K562 (cell line): ENCODE measurements around the gene LRP1-AS. TPM values are rescaled to one million over a fixed set of nuclear protein-coding genes. Genes with fewer than 3 reads are reported as not detected.

ENCODE experiments used
- BCOR ChIP-seq: fragments of 450-650 bp; IDR thresholded peaks from 2 replicates; pipeline ENCODE4 v1.6.1; 2016
- BMI1 ChIP-seq: fragments of 150-350 bp; IDR thresholded peaks from 2 replicates; pipeline ENCODE4 v1.6.1; 2014; ENCODE audit warnings: low read length
- BRD9 ChIP-seq: fragments of 450-650 bp; IDR thresholded peaks from 2 replicates; pipeline ENCODE4 v1.6.1; 2018; ENCODE audit warnings: low read depth; ENCODE audit not compliant: partially characterized antibody
- CBX2 ChIP-seq: fragments of 200-600 bp; sonication (generic); IDR thresholded peaks from one replicate; pipeline ENCODE4 v1.6.1; 2012; ENCODE audit warnings: mild to moderate bottlenecking, low read length, inconsistent platforms; ENCODE audit not compliant: insufficient read depth, poor library complexity, severe bottlenecking
- ETV6 ChIP-seq, 3 experiments: fragments of 150-350 bp in 1 of 3; sonication (generic) in 1 of 3; formaldehyde crosslinking in 1 of 3; IDR thresholded peaks; 2 replicates each; pipeline versions ENCODE4 v1.6.1 to v1.8.0; 2014 to 2022; ENCODE audit warnings: borderline replicate concordance in 2 of 3, low read depth in 2 of 3, antibody characterized with exemption in 1 of 3, low read length in 1 of 3, mild to moderate bottlenecking in 1 of 3, missing genetic modification reagents in 1 of 3
- FOXJ2 ChIP-seq: fragments of 200-800 bp; sonication (Bioruptor generic); IDR thresholded peaks from 2 replicates; pipeline ENCODE4 v1.6.1; 2016; ENCODE audit warnings: missing genetic modification characterization, missing compliant biosample characterization
- GATAD2A ChIP-seq: fragments of 450-650 bp; IDR thresholded peaks from 2 replicates; pipeline ENCODE4 v1.6.1; 2017
- L3MBTL2 ChIP-seq: fragments of 450-650 bp; IDR thresholded peaks from 2 replicates; pipeline ENCODE4 v1.6.1; 2016; ENCODE audit warnings: mild to moderate bottlenecking, moderate library complexity
- MBD1 ChIP-seq: fragments of 250-450 bp; sonication (Bioruptor Pico); IDR thresholded peaks from 2 replicates; pipeline ENCODE4 v1.8.0; 2022; ENCODE audit warnings: inconsistent platforms
- MED1 ChIP-seq: sonication (generic); formaldehyde crosslinking; IDR thresholded peaks from 2 replicates; pipeline ENCODE4 v1.8.1; 2023; ENCODE audit warnings: missing genetic modification reagents, borderline replicate concordance
- MEF2D ChIP-seq: conservative IDR thresholded peaks from 2 replicates; pipeline ENCODE4 v1.6.1; 2016; ENCODE audit warnings: low read depth, missing genetic modification characterization, missing compliant biosample characterization
- NBN ChIP-seq: fragments of 450-650 bp; IDR thresholded peaks from 2 replicates; pipeline ENCODE4 v1.6.1; 2016; ENCODE audit warnings: low read depth, mild to moderate bottlenecking
- NFE2L1 ChIP-seq: fragments of 450-650 bp; IDR thresholded peaks from 2 replicates; pipeline ENCODE4 v1.6.1; 2016; ENCODE audit warnings: missing genetic modification characterization, low read depth, mild to moderate bottlenecking, missing compliant biosample characterization, moderate library complexity, borderline replicate concordance
- NR4A1 ChIP-seq, 2 experiments: fragments of 250-450 bp in 1 of 2; fragments of 450-650 bp in 1 of 2; sonication (Bioruptor Pico) in 1 of 2; IDR thresholded peaks; 2 replicates each; pipeline versions ENCODE4 v1.4.0 to v1.6.1; 2016 to 2020; ENCODE audit warnings: mild to moderate bottlenecking in 2 of 2, missing compliant biosample characterization in 1 of 2, missing genetic modification characterization in 1 of 2, moderate library complexity in 1 of 2
- POLR3A ChIP-seq: IDR thresholded peaks from 2 replicates; pipeline ENCODE4 v1.6.1; 2011; ENCODE audit warnings: borderline replicate concordance, mild to moderate bottlenecking, moderate library complexity; ENCODE audit not compliant: insufficient read length, insufficient read depth; ENCODE audit errors: extremely low read depth
- PPARD ChIP-seq: fragments of 250-450 bp; sonication (Bioruptor Pico); IDR thresholded peaks from 2 replicates; pipeline ENCODE4 v1.8.0; 2022; ENCODE audit warnings: inconsistent platforms, mild to moderate bottlenecking, moderate library complexity
- PURB ChIP-seq: sonication (generic); formaldehyde crosslinking; IDR thresholded peaks from 2 replicates; pipeline ENCODE4 v1.9.0; 2021; ENCODE audit warnings: low read depth, mild to moderate bottlenecking, missing genetic modification reagents
- RBM14 ChIP-seq: fragments of 200-400 bp; formaldehyde crosslinking; IDR thresholded peaks from 2 replicates; pipeline ENCODE4 v1.6.1; 2018; ENCODE audit warnings: low read depth, mild to moderate bottlenecking, low read length, moderate library complexity, borderline replicate concordance; ENCODE audit not compliant: insufficient read depth
- RBM25 ChIP-seq: fragments of 200-400 bp; formaldehyde crosslinking; IDR thresholded peaks from 2 replicates; pipeline ENCODE4 v1.6.1; 2018; ENCODE audit warnings: low read length, low read depth, moderate library complexity; ENCODE audit not compliant: severe bottlenecking
- SMAD4 ChIP-seq: fragments of 250-450 bp; sonication (Bioruptor Pico); conservative IDR thresholded peaks from 2 replicates; pipeline ENCODE4 v1.8.0; 2021; ENCODE audit warnings: inconsistent platforms, mild to moderate bottlenecking, moderate library complexity
- SREBF2 ChIP-seq: sonication (generic); formaldehyde crosslinking; IDR thresholded peaks from 2 replicates; pipeline ENCODE4 v1.4.0; 2020; ENCODE audit warnings: mild to moderate bottlenecking, missing genetic modification reagents
- STAG1 ChIP-seq: sonication (generic); formaldehyde crosslinking; IDR thresholded peaks from 2 replicates; pipeline ENCODE4 v1.5.0; 2020; ENCODE audit warnings: missing genetic modification reagents, borderline replicate concordance
- TAF15 ChIP-seq: fragments of 200-400 bp; formaldehyde crosslinking; IDR thresholded peaks from 2 replicates; pipeline ENCODE4 v1.6.1; 2017; ENCODE audit warnings: mild to moderate bottlenecking, low read depth, low read length, moderate library complexity
- TRIM25 ChIP-seq: fragments of 450-650 bp; IDR thresholded peaks from 2 replicates; pipeline ENCODE4 v1.7.0; 2016; ENCODE audit warnings: borderline replicate concordance
- ZNF174 ChIP-seq: fragments of 250-450 bp; sonication (Bioruptor Pico); IDR thresholded peaks from 2 replicates; pipeline ENCODE4 v1.4.0; 2020; ENCODE audit warnings: mild to moderate bottlenecking
- ZNF217 ChIP-seq: sonication (generic); formaldehyde crosslinking; IDR thresholded peaks from 2 replicates; pipeline ENCODE4 v1.8.0; 2022; ENCODE audit warnings: mild to moderate bottlenecking, missing genetic modification reagents
- ZNF695 ChIP-seq: fragments of 450-650 bp; formaldehyde crosslinking; IDR thresholded peaks from 2 replicates; pipeline ENCODE4 v1.4.0; 2020; ENCODE audit warnings: mild to moderate bottlenecking, moderate library complexity
- polyA plus RNA-seq, 8 experiments: library from polyadenylated mRNA; depleted of rRNA in 4 of 8; stranded (reverse) in 5 of 8; unstranded in 3 of 8; fragments of >200 nt; fragmentation: Nextera tagmentation in 2 of 8; fragmentation: Illumina TruSeq in 1 of 8; extraction: Ambion mirVana in 2 of 8; extraction: Trizol in 1 of 8; gene quantifications; 2 replicates each; pipeline versions ENCODE4 v1.2.1 to v1.2.3, GENCODE V29; 2011 to 2014; ENCODE audit warnings: inconsistent platforms in 1 of 8, missing spikeins in 1 of 8
- total RNA-seq, 7 experiments: library from RNA; depleted of rRNA in 6 of 7; stranded (reverse); fragments of >200 nt in 6 of 7; fragmentation: Illumina TruSeq in 2 of 7; extraction: Trizol in 2 of 7; gene quantifications; 2 replicates each; pipeline versions ENCODE4 v1.2.1 to v1.2.3, GENCODE V29; 2011 to 2021; ENCODE audit warnings: low replicate concordance in 1 of 7

LRP1-AS gene
- total and polyA plus RNA-seq, 9 of the 15 experiments (the other 6 are each of a cell fraction or from before 2014, with no cell fraction given) = not detected

GRCh38 chr12:57127101-57127725, 20.2 kb downstream of the LRP1-AS start (continued):
- no peak for TF ChIP-seq MBD1 (CRISPR knock-in tag)
- peak; percentile 58 for TF ChIP-seq SMAD4 (CRISPR knock-in tag)
- peak; percentile 38; the same call in 1 of the 2 replicates for TF ChIP-seq BCOR
- TF ChIP-seq BRD9 = no peak
- no peak for TF ChIP-seq PPARD
- TF ChIP-seq NFE2L1 (tag) = no peak
- TF ChIP-seq TAF15 = no peak
- TF ChIP-seq TRIM25 = no peak
- TF ChIP-seq NR4A1 (CRISPR knock-in tag; IDR thresholded peaks at IDR 0.05) = no peak
- TF ChIP-seq NR4A1 (tag; IDR thresholded peaks at IDR 0.05) = 0 out of 2 replicates have a peak, but pooled peaks have one; percentile 27
- no peak for TF ChIP-seq ZNF174
- TF ChIP-seq MED1 (CRISPR knock-in tag) = no peak
- no peak for TF ChIP-seq FOXJ2 (tag)
- TF ChIP-seq ZNF217 = no peak
- TF ChIP-seq STAG1 (CRISPR knock-in tag) = no peak
- TF ChIP-seq POLR3A = no peak
- TF ChIP-seq L3MBTL2 = peak; percentile 93
- no peak for TF ChIP-seq RBM14
- TF ChIP-seq BMI1 = no peak
- TF ChIP-seq ETV6 (IDR thresholded peaks at IDR 0.05; ENCODE audit: borderline replicate concordance in 1 of 2, low read depth in 2 of 2, low read length in 1 of 2) = no peak
- TF ChIP-seq ETV6 (CRISPR knock-in tag; IDR thresholded peaks at IDR 0.05; ENCODE audit: borderline replicate concordance) = no peak
- TF ChIP-seq GATAD2A = no peak
- TF ChIP-seq NBN = 0 out of 2 replicates have a peak, but pooled peaks have one; percentile 50
- TF ChIP-seq PURB (CRISPR knock-in tag) = no peak
- TF ChIP-seq SREBF2 (CRISPR knock-in tag) = no peak
- TF ChIP-seq RBM25 = no peak
- no peak for TF ChIP-seq ZNF695 (CRISPR knock-in tag)
- no peak for TF ChIP-seq MEF2D
- TF ChIP-seq CBX2 = no peak
